ENCODE results near the gene SLC45A3. TPM values are rescaled to one million over a fixed set of nuclear protein-coding genes. Genes with fewer than 3 reads are reported as not detected.

The SLC45A3 gene
- total RNA-seq, 1 donor from 2014 or later, result 9.3 TPM

GRCh38 chr1:205687242-205687641 lies 6.9 kb upstream of the SLC45A3 start:
- H3K4me3 ChIP-seq (ENCODE audit: low read depth, low read length), result no peak overlapping the region
- no peaks in the 10 kb centered on the region for H3K27me3 ChIP-seq (ENCODE audit: control insufficient read depth, insufficient read depth, low read length)
- DNase-seq (ENCODE audit: low read depth), result no peak
- H3K36me3 ChIP-seq (ENCODE audit: control insufficient read depth, insufficient read depth, low read length), result no peaks in the 10 kb centered on the region
- TF ChIP-seq CTCF (IDR thresholded peaks at IDR 0.05; ENCODE audit: insufficient read depth, low read length, poor library complexity, severe bottlenecking), result no peak

GRCh38 chr1:205681364-205681763 lies 1.1 kb upstream of the SLC45A3 start:
- no peaks in the 10 kb centered on the region for H3K27me3 ChIP-seq (ENCODE audit: control insufficient read depth, insufficient read depth, low read length)
- TF ChIP-seq CTCF (IDR thresholded peaks at IDR 0.05; ENCODE audit: insufficient read depth, low read length, poor library complexity, severe bottlenecking), result no peak
- DNase-seq (ENCODE audit: low read depth), result no peak
- H3K4me3 ChIP-seq (ENCODE audit: low read depth, low read length), result no peak overlapping the region
- H3K36me3 ChIP-seq (ENCODE audit: control insufficient read depth, insufficient read depth, low read length), result no peaks in the 10 kb centered on the region

- no peak for DNase-seq (ENCODE audit: low read depth)
- TF ChIP-seq CTCF (IDR thresholded peaks at IDR 0.05; ENCODE audit: insufficient read depth, low read length, poor library complexity, severe bottlenecking), result no peak
- no peak overlapping the region for H3K4me3 ChIP-seq (ENCODE audit: low read depth, low read length)
- H3K36me3 ChIP-seq (ENCODE audit: control insufficient read depth, insufficient read depth, low read length), result no peaks in the 10 kb centered on the region
- no peaks in the 10 kb centered on the region for H3K27me3 ChIP-seq (ENCODE audit: control insufficient read depth, insufficient read depth, low read length)
Observed at GRCh38 chr1:205678286-205679111, 1.8 kb downstream of the SLC45A3 start.

- no peak overlapping the region for H3K4me3 ChIP-seq (ENCODE audit: low read depth, low read length)
- no peak for TF ChIP-seq CTCF (IDR thresholded peaks at IDR 0.05; ENCODE audit: insufficient read depth, low read length, poor library complexity, severe bottlenecking)
- no peaks in the 10 kb centered on the region for H3K36me3 ChIP-seq (ENCODE audit: control insufficient read depth, insufficient read depth, low read length)
- DNase-seq (ENCODE audit: low read depth), result no peak
- H3K27me3 ChIP-seq (ENCODE audit: control insufficient read depth, insufficient read depth, low read length), result no peaks in the 10 kb centered on the region
Observed at GRCh38 chr1:205677167-205677566, 3.1 kb downstream of the SLC45A3 start.

GRCh38 chr1:205676597-205676996 lies 3.7 kb downstream of the SLC45A3 start:
- no peak for DNase-seq (ENCODE audit: low read depth)

More at GRCh38 chr1:205676597-205676996, 3.7 kb downstream of the SLC45A3 start:
- Histone ChIP-seq H3K27me3 (ENCODE audit: control insufficient read depth, insufficient read depth, low read length) (no peaks in the 10 kb centered on the region), H3K4me3 (ENCODE audit: low read depth, low read length) (no peak overlapping the region), H3K36me3 (ENCODE audit: control insufficient read depth, insufficient read depth, low read length) (no peaks in the 10 kb centered on the region)
- no peak for TF ChIP-seq CTCF (IDR thresholded peaks at IDR 0.05; ENCODE audit: insufficient read depth, low read length, poor library complexity, severe bottlenecking)
